Measurements from ENCODE around the gene ETS1.

Gene ETS1

GRCh38 chr11:128563942-128564641, 23.3 kb downstream of the ETS1 start:
- no peak overlapping the region for H3K4me3 Mint-ChIP-seq
- CTCF ChIA-PET: no interaction called here
- H3K36me3 Mint-ChIP-seq: no peaks in the 10 kb centered on the region
- H3K9me3 Mint-ChIP-seq: no peaks in the 10 kb centered on the region
- DNase-seq: no peak
- peaks cover 3% of the 10 kb centered on the region for H3K27me3 Mint-ChIP-seq
- no peak overlapping the region for H3K27ac Mint-ChIP-seq
- H3K4me1 Mint-ChIP-seq: peaks cover 24% of the 10 kb centered on the region

DNA sequence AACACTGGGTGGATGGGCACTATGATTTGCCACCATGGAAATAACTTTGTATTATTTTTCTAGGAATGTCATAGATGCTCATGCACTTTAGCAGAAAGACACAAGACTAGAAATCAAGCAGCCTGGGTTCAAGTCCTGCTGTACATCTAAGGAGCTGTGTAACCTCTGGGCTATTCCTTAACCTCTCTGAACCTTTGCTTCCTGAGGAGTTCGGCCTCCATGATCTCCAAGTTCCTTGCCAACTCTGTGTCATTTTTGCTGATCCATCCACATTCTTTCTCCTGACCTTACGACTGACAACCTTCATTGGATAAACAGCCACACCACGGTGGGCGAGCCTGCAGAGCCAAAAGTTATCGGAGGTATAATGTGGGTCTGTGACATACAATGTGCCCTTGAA, 24.1 kb downstream of the ETS1 start:
- CTCF ChIA-PET: no interaction called here
- Mint-ChIP-seq H3K36me3 (no peaks in the 10 kb centered on the region), H3K27ac (no peak overlapping the region), H3K27me3 (peaks cover 3% of the 10 kb centered on the region), H3K4me1 (peaks cover 22% of the 10 kb centered on the region), H3K9me3 (no peaks in the 10 kb centered on the region), H3K4me3 (no peak overlapping the region)
- no peak for DNase-seq

- CTCF ChIA-PET: no interaction called here
- no peak overlapping the region for H3K4me3 Mint-ChIP-seq
Observed at GRCh38 chr11:128559496-128560103, 27.8 kb downstream of the ETS1 start.

GRCh38 chr11:128555606-128556005, 31.8 kb downstream of the ETS1 start:
- Mint-ChIP-seq H3K27me3 (no peaks in the 10 kb centered on the region), H3K9me3 (no peaks in the 10 kb centered on the region), H3K27ac (no peak overlapping the region), H3K36me3 (no peaks in the 10 kb centered on the region), H3K4me1 (peaks cover 45% of the 10 kb centered on the region), H3K4me3 (no peak overlapping the region)
- CTCF ChIA-PET: interaction anchor here (2.2 kb wide), 1 partner anchor 77 kb away, joined by 10 read pairs; no protein-coding TSS in a partner anchor
- no peak for DNase-seq

More at GRCh38 chr11:128559496-128560103, 27.8 kb downstream of the ETS1 start:
- Mint-ChIP-seq H3K9me3 (no peaks in the 10 kb centered on the region), H3K27me3 (no peaks in the 10 kb centered on the region), H3K27ac (no peak overlapping the region), H3K36me3 (no peaks in the 10 kb centered on the region), H3K4me1 (peaks cover 16% of the 10 kb centered on the region)
- no peak for DNase-seq

DNA sequence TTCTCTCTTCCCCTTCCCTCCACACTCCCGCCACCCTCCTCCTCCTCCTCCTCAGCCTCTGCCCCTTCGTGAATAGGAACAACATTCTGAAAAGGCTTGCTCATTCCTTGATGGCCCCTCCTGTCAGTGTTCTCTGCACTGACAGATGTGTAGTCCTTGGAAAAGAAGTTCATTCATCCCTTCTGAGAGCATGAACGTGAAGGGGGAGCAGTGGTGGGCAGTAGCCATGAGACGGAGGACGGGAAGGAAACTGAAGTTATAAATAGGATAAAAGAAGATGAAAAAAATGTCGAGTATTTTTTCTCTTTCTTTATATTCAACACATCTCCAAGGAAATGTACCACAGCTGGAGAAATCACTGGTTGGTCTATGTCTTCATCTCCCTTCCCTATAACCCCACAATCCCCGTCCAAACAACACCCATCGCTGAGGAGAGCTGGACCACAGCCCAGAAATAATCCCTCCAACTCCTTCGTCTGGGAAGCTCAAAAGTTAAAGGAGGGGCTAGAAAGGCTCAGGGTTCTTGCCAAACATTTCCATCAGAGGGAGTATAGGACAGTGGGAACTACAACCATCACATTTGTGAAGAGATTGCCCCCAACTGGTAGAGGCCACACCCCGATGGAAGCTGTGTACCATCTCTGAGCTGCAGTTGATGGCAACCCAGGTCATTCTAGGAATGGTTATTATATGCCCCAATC, 33.5 kb downstream of the ETS1 start:
- Mint-ChIP-seq H3K27ac (no peak overlapping the region), H3K36me3 (no peaks in the 10 kb centered on the region), H3K4me1 (peaks cover 51% of the 10 kb centered on the region), H3K27me3 (no peaks in the 10 kb centered on the region), H3K9me3 (no peaks in the 10 kb centered on the region), H3K4me3 (no peak overlapping the region)
- DNase-seq: no peak
- CTCF ChIA-PET: interaction anchor here (0.5 to 2.2 kb wide), 8 partner anchors 9 to 277 kb away, joined by 3 to 10 read pairs (median 3); no protein-coding TSS in a partner anchor

DNA sequence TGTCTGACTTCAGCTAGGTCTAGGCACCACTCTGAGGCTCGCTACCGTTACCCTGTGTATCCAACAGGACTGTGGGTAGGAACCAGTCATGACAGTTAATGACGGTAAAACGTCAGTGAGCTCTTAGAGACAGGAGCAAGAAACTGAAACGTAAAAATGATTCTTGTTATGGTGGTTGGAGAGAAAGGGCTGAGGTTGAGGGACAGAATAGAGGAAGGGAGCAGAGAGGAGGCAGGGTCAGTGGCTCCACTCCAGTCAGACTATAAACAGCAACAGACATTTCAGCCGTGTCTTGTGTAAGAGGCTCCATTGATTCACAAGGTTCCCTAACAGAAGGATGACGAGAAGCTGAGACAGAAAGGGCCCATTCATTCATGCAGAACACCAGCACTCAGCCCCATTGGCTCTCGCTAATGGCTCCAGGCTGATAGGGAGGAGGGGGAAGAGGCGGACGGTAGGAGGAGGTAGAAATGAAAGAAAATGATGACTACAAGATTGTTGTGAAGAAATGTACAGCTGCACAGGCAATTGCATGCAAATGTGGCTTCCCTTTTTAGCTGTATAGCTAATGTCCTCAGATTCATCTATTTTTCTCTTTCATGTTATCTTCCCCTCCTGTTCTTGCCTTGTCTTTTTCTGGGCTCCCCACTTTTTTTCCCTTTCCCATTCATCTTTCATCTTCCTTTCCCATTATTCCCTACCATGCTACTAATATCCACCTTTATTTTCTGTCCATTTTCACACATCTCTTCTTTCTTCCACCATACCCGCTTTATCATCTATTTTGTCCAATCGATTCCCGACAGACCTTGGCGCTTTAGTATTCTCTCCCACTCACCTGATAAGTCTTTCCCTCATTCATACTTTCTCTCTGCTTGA, 34.3 kb downstream of the ETS1 start:
- Mint-ChIP-seq H3K27me3 (peaks cover under 1% of the 10 kb centered on the region), H3K9me3 (no peaks in the 10 kb centered on the region), H3K4me3 (no peak overlapping the region), H3K4me1 (peaks cover 59% of the 10 kb centered on the region), H3K27ac (peak overlapping the region; percentile 82), H3K36me3 (no peaks in the 10 kb centered on the region)
- CTCF ChIA-PET: interaction anchor here (0.6 to 2.2 kb wide), 7 partner anchors 27 to 278 kb away, joined by 3 to 10 read pairs (median 3); no protein-coding TSS in a partner anchor
- no peak for DNase-seq

- CTCF ChIA-PET: interaction anchor here (0.6 to 1.0 kb wide), 2 partner anchors 35 to 82 kb away, joined by 3 to 4 read pairs; no protein-coding TSS in a partner anchor
- Mint-ChIP-seq H3K4me3 (no peak overlapping the region), H3K36me3 (peaks cover under 1% of the 10 kb centered on the region), H3K27ac (peak overlapping the region; percentile 82), H3K27me3 (peaks cover 4% of the 10 kb centered on the region), H3K9me3 (no peaks in the 10 kb centered on the region), H3K4me1 (peaks cover 71% of the 10 kb centered on the region)
- DNase-seq: no peak
Observed at GRCh38 chr11:128551611-128552335, 35.6 kb downstream of the ETS1 start.

GRCh38 chr11:128551058-128551457, 36.3 kb downstream of the ETS1 start:
- Mint-ChIP-seq H3K36me3 (peaks cover 1% of the 10 kb centered on the region), H3K9me3 (no peaks in the 10 kb centered on the region), H3K27me3 (peaks cover 4% of the 10 kb centered on the region), H3K4me1 (peaks cover 73% of the 10 kb centered on the region), H3K27ac (peak overlapping the region; percentile 82), H3K4me3 (no peak overlapping the region)
- no peak for DNase-seq
- CTCF ChIA-PET: interaction anchor here (0.9 to 1.0 kb wide), 2 partner anchors 22 to 77 kb away, joined by 3 read pairs; no protein-coding TSS in a partner anchor

DNA sequence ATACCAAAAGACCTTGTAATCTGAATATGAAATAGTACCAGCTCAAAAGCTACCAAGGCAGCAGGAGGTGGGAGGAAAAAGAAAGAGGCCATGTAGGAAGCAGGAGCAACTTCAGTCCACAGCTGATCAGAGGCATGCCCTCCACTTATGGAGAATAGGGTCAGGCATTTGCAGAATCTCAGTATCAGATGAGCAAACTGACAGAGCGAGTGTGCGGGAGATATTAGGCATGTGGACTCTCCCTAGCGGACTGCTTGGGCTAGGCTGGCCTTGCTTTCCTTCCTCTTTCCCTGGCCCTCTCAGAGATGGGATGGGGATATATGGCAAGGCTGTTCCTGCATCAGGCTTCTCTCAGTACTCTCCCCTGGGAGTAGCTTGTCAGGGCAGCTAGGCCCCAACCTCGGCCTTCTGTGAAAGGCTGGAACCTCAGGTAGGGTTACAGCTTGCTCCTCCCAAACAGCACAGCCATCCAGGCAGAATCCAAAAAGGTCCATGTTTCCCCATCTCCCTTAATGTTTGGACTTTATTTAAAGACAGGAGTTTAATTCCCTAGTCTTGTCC, 37.0 kb downstream of the ETS1 start:
- peaks cover 1% of the 10 kb centered on the region for H3K36me3 Mint-ChIP-seq
- peaks cover 4% of the 10 kb centered on the region for H3K27me3 Mint-ChIP-seq
- H3K4me1 Mint-ChIP-seq: peaks cover 80% of the 10 kb centered on the region
- H3K4me3 Mint-ChIP-seq: no peak overlapping the region
- H3K27ac Mint-ChIP-seq: peak overlapping the region; percentile 82
- no peak for DNase-seq
- no peaks in the 10 kb centered on the region for H3K9me3 Mint-ChIP-seq
- CTCF ChIA-PET: interaction anchor here (0.9 to 1.8 kb wide), 3 partner anchors 22 to 78 kb away, joined by 3 to 11 read pairs (median 3); no protein-coding TSS in a partner anchor

DNA sequence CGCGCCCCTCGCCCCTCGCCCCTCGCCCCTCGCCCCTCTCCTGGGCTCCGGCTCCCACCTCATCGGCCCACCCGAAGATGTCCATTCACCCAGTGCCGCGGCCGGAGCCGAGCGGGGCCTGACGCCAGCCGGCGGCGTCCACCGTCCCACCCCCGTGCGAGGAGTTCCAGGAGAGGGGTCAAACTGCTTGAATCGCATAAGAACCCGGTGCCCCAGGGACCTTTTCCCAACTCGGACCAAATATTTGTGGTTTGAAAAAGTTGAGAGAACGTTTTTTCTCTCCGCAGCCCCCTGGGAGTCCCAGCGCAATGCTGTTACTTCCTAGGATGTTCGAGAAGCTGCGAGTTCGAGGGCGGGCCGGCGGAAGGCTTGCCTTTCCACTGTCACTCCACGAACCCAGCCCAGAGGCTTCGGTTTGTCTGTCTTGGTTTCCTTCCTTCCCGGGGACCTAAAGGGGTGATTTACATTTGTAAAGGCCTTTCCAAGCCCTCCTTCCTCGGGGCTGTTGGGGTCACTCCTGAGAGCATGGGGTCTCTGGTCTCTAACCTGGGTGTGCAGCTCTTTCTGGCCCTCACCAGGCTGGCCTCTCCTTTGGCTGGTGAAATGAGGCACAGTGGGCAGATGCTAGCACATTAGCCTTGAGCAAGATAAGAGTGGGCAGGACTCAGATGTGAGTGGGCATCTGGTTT, 38.0 kb downstream of the ETS1 start:
- Mint-ChIP-seq H3K4me3 (peak overlapping the region; percentile 67), H3K36me3 (peaks cover 1% of the 10 kb centered on the region), H3K27ac (peak overlapping the region; percentile 82), H3K4me1 (peaks cover 90% of the 10 kb centered on the region), H3K9me3 (no peaks in the 10 kb centered on the region), H3K27me3 (peaks cover 4% of the 10 kb centered on the region)
- DNase-seq: no peak
- CTCF ChIA-PET: interaction anchor here (1.8 kb wide), 1 partner anchor 23 kb away, joined by 11 read pairs; no protein-coding TSS in a partner anchor

GRCh38 chr11:128548649-128549255, 38.6 kb downstream of the ETS1 start:
- peak overlapping the region; percentile 67 for H3K4me3 Mint-ChIP-seq
- peaks cover 91% of the 10 kb centered on the region for H3K4me1 Mint-ChIP-seq
- peaks cover 1% of the 10 kb centered on the region for H3K36me3 Mint-ChIP-seq
- DNase-seq: peak; percentile 45
- H3K27me3 Mint-ChIP-seq: peaks cover 4% of the 10 kb centered on the region
- peak overlapping the region; percentile 61 for H3K27ac Mint-ChIP-seq
- CTCF ChIA-PET: interaction anchor here (1.8 kb wide), 1 partner anchor 23 kb away, joined by 11 read pairs; no protein-coding TSS in a partner anchor
- no peaks in the 10 kb centered on the region for H3K9me3 Mint-ChIP-seq
